Measurements from ENCODE around the gene COL18A1. TPM values are rescaled to one million over a fixed set of nuclear protein-coding genes. Genes with fewer than 3 reads are reported as not detected.
A peak's percentile ranks its signal among the peaks of the same experiment; 100 is the strongest.

Gene COL18A1
- total RNA-seq, 4 donors from 2014 or later, result 18.6 to 85.0 (median 33.0) TPM

DNA sequence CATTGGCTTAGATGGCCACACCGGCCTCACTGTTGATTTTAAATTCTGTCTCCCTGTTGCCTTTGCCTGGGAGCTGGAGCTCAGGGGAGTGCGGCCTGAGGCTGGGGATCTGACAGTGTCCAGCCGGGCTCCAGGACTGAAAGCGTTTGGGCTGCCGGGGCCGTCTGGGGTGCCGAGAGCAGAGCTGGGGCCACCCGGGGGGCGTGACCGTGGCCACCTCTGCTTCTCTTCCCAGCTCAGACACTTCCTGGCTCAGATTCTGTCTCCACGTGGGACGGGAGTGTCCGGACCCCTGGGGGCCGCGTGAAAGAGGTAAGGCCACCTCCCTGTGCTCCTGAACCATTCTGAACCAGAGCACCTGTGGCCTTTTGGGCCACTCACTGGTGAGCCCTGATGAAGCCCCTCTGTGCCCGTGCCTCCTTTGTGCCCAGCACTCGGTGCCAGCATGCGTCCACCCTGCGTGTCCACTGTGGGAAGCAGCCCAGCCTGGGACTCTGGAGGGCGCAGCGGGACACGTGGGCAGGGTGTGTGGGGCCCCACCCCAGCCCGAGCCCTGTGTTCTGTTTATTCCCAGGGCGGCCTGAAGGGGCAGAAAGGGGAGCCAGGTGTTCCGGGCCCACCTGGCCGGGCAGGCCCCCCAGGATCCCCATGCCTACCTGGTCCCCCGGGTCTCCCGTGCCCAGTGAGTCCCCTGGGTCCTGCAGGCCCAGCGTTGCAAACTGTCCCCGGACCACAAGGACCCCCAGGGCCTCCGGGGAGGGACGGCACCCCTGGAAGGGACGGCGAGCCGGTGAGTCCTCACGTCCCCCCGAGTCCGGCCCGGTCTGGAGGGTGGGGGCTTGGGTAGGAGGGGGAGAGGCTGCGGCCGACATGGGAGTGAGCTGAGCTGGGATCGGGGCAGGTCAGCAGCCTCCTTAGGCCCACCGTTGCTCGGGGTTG is 72.5 kb downstream of the COL18A1 start:
- no peak for TF ChIP-seq POLR2A (IDR thresholded peaks at IDR 0.05)
- TF ChIP-seq, protein P1, sequence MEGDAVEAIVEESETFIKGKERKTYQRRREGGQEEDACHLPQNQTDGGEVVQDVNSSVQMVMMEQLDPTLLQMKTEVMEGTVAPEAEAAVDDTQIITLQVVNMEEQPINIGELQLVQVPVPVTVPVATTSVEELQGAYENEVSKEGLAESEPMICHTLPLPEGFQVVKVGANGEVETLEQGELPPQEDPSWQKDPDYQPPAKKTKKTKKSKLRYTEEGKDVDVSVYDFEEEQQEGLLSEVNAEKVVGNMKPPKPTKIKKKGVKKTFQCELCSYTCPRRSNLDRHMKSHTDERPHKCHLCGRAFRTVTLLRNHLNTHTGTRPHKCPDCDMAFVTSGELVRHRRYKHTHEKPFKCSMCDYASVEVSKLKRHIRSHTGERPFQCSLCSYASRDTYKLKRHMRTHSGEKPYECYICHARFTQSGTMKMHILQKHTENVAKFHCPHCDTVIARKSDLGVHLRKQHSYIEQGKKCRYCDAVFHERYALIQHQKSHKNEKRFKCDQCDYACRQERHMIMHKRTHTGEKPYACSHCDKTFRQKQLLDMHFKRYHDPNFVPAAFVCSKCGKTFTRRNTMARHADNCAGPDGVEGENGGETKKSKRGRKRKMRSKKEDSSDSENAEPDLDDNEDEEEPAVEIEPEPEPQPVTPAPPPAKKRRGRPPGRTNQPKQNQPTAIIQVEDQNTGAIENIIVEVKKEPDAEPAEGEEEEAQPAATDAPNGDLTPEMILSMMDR (IDR thresholded peaks at IDR 0.05), result no peak
- Histone ChIP-seq H3K9me3 (no peaks in the 10 kb centered on the region), H3K36me3 (peaks cover 0 to 6% (median 0%) of the 10 kb centered on the region in 3 donors), H3K4me3 (peak overlapping the region in 3 of 4 donors; percentile 2 to 47 (median 25)), H3K27ac (peak overlapping the region; percentile 44 to 71 (median 60)), H3K4me1 (peaks cover 0 to 6% (median under 1%) of the 10 kb centered on the region in 4 donors), H3K27me3 (no peaks in the 10 kb centered on the region)
- no peak for DNase-seq

DNA sequence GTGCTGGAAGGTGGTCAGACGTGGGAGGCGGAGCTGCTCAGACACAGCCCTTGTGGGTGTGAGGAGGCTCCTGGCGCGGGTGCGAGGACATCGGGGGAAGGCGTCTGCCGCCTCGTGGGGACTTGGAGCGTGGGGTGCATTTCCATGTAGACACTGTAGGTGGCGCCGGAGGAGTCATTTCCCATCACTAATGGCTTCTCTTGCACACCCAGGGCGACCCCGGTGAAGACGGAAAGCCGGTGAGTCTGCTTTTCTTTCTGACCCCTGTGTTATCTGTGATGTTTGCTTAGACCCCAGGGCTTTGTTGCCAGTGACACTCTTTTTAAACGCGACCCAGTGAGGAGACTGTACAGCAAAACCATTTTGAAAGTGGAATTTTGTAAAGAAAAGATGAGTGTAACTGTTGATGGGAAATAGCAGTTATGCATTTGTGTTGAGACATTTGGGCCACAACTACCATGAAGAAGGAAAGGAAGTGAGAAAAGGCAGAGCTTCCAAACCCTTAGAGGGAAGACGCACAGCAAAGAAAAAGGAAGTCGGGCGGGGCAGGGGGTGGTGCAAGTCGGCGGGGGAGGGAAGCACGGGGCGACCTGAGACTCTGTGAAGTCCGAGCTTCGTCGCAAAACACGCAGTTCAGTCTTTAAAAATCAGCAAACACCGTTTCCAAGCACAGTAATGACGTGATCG is 73.3 kb downstream of the COL18A1 start:
- no peaks in the 10 kb centered on the region for H3K9me3 ChIP-seq
- H3K27ac ChIP-seq, result peak overlapping the region; percentile 44 to 71 (median 60)
- H3K4me3 ChIP-seq, result peak overlapping the region; percentile 2 to 47 (median 15)
- peaks cover 0 to 6% (median 0%) of the 10 kb centered on the region in 3 donors for H3K36me3 ChIP-seq
- TF ChIP-seq, protein P1 (IDR thresholded peaks at IDR 0.05), result peak; percentile 79 to 88 (median 84)
- TF ChIP-seq POLR2A (IDR thresholded peaks at IDR 0.05), result no peak
- H3K27me3 ChIP-seq, result no peaks in the 10 kb centered on the region
- peaks cover 0 to 6% (median 0%) of the 10 kb centered on the region in 4 donors for H3K4me1 ChIP-seq
- DNase-seq, result peak; percentile 71 to 88 (median 77)

DNA sequence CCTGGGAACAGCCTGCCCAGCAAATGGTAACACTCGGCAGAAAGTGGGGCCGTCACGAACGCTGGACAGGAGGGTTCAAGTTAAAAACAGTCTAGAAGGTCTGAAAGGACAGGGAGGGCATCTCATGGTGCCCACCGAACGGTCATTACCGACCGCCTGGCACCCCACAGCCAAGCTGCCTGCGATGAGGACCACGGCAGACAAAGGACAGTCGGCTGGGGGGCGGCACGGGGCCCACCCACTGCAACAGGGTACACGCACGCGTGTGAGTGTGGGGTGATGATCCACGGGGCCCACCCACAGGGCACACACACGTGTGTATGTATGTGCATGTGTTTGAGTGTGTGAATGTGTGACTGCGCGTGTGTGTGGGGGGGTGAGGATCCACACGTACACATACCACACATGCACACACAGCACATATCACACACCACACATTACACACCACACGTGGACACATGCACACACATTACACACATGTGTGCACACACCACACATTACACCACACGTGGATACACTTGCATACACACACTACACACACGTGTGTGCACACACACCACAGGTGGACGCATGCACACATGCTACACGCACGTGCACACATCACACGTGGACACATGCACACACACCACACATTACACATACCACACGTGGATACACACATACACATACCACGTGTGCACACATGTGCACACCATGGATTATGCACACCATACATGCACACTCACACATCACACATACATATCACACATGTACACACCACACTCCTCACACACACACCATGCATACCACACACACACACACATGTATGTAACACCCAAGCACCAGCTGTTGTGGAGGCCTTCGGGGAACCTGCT is 74.1 kb downstream of the COL18A1 start:
- Histone ChIP-seq H3K36me3 (peaks cover 0 to 7% (median 0%) of the 10 kb centered on the region in 3 donors), H3K4me3 (peak overlapping the region in 3 of 4 donors; percentile 2 to 47 (median 25)), H3K27ac (peak overlapping the region; percentile 44 to 71 (median 60))

DNA sequence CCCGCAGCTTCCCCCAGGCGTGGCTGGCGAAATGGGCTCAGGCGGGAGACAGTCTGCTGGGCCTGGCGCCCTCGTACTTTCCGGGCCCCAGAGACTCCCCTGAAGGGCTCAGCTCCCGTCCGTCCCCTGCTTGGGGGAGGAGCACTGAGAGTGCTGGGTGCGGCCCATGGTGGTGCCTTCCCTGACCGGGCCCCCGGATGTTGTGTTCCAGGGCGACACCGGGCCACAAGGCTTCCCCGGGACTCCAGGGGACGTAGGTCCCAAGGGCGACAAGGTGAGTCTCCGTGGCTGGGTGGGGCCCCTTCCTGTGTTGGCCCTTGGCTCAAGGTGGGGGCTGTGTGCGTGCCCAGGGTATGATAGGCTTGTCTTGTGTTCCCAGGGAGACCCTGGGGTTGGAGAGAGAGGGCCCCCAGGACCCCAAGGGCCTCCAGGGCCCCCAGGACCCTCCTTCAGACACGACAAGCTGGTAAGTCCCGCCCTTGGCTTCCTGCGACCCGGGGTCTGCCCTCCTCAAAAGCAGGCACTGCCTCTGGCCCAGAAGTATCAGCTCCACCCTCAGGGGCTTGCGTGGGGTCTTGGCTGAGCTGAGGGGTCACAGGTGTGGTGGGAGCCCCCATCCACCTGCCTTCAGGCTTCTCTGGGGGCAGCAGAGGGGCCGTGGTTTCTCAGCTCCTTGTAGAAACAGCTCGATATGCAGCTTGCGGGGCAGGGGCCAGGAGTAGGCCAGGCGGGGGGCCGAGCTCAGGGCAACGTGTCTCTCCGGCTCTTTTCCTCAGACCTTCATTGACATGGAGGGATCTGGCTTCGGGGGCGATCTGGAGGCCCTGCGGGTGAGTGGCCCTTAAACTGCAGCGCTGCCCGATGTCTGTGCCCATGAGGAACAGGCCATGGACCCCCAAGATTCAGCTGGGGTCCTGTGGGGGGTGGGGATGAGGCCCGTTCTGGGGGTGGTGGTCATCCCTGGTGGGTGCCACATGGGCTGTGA is 75.0 kb downstream of the COL18A1 start:
- TF ChIP-seq POLR2A (IDR thresholded peaks at IDR 0.05), result no peak
- TF ChIP-seq, protein P1 (IDR thresholded peaks at IDR 0.05), result no peak
- no peaks in the 10 kb centered on the region for H3K9me3 ChIP-seq
- H3K4me3 ChIP-seq, result peak overlapping the region in 1 of 4 donors; percentile 3
- peak overlapping the region in 1 of 4 donors; percentile 8 for H3K27ac ChIP-seq
- peak in 1 of 3 donors; percentile 31 for DNase-seq
- H3K27me3 ChIP-seq, result no peaks in the 10 kb centered on the region
- peaks cover 0 to 11% (median 0%) of the 10 kb centered on the region in 3 donors for H3K36me3 ChIP-seq
- H3K4me1 ChIP-seq, result peaks cover 0 to 6% (median 0%) of the 10 kb centered on the region in 4 donors

More for the DNA sequence above, 74.1 kb downstream of the COL18A1 start:
- no peak for TF ChIP-seq POLR2A (IDR thresholded peaks at IDR 0.05)
- TF ChIP-seq, protein P1 (IDR thresholded peaks at IDR 0.05), result no peak
- DNase-seq, result no peak
- Histone ChIP-seq H3K4me1 (peaks cover 0 to 6% (median 0%) of the 10 kb centered on the region in 4 donors), H3K9me3 (no peaks in the 10 kb centered on the region), H3K27me3 (no peaks in the 10 kb centered on the region)
